GM21367 (cell line): ENCODE measurements around the gene IFNLR1.

Source experiments
- ATAC-seq: cut with Tn5 transposase; IDR thresholded peaks from one replicate; pipeline ENCODE4 v1.9.1; 2021; ENCODE audit not compliant: unreplicated experiment

Gene IFNLR1

GRCh38 chr1:24109686-24110475 is 77.2 kb downstream of the IFNLR1 start:
- ATAC-seq, result no peak

- ATAC-seq, result no peak
Observed at GRCh38 chr1:24109166-24109483, 78.0 kb downstream of the IFNLR1 start.

- ATAC-seq, result no peak
Observed at GRCh38 chr1:24108334-24109165, 78.5 kb downstream of the IFNLR1 start.

- no peak for ATAC-seq
Observed at GRCh38 chr1:24107462-24108138, 79.5 kb downstream of the IFNLR1 start.

- no peak for ATAC-seq
Observed at GRCh38 chr1:24105368-24106160, 81.5 kb downstream of the IFNLR1 start.

DNA sequence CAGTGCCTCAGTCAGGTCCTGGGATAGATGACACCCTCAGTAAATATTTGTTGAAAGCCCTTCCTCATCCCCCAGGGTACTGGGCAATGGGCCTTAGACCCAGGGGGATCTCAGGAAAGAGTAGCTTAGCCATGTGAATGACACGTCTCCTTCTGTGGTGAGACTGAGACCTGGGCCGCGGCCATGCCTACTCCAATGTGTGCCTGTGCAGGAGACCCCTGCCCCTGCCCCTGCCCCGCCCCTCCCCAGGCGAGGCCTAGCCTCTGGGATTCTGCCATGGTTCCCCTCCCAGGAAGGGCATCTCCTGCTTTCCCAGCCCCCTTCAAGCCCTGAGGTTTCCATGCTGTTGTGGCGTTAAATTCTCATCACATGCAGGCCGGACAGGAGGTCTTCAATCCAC is 82.2 kb downstream of the IFNLR1 start:
- no peak for ATAC-seq
